Endothelial cell of umbilical vein (primary cell): ENCODE results near the gene LYSMD4. TPM values are rescaled to one million over a fixed set of nuclear protein-coding genes. Genes with fewer than 3 reads are reported as not detected.
A peak's percentile ranks its signal among the peaks of the same experiment; 100 is the strongest.

Experiments
- BruUV-seq: library from RNA; stranded (reverse); fragments of 400-500 nt; replicated peaks from 2 replicates; lab custom pipeline; 2021; lab: Mats Ljungman, UMichigan
- CTCF ChIA-PET: fragments of 300-600, 350-600 bp; sonication (Branson Sonifier 250); formaldehyde crosslinking; loops from one replicate; lab custom pipeline; 2021; ENCODE audit warnings: antibody characterized with exemption, inconsistent platforms; lab: Charles Lee
- POLR2A ChIA-PET: fragments of 300-600, 350-600 bp; sonication (Branson Sonifier 250); formaldehyde crosslinking; loops from one replicate; lab custom pipeline; 2021; ENCODE audit warnings: antibody characterized with exemption, inconsistent platforms; lab: Charles Lee
- DNase-seq: peaks from one replicate; pipeline ENCODE4 v3.0.0-alpha.2; 2011; ENCODE audit warnings: low read depth, low spot score
- FAIRE-seq: peaks from 2 replicates; lab custom pipeline; 2011; peaks lifted over from hg19 to GRCh38; lab: Jason Lieb, UNC
- H2AFZ ChIP-seq: 2 replicates; pipeline ENCODE4 v1.6.0; 2012; ENCODE audit warnings: low read depth, low read length, control low read depth, inconsistent platforms
- H3K27ac ChIP-seq: 2 replicates; pipeline ENCODE4 v1.5.1; 2011; ENCODE audit warnings: low read depth, mild to moderate bottlenecking, control low read depth, low read length, moderate library complexity; ENCODE audit not compliant: insufficient read depth
- H3K27me3 ChIP-seq, 2 experiments: 2 replicates each; pipeline versions ENCODE4 v1.6.0 to v1.6.1; 2011; ENCODE audit warnings: low read length in 2 of 2, mixed read lengths in 1 of 2; ENCODE audit not compliant: control insufficient read depth in 2 of 2, insufficient read depth in 2 of 2
- H3K36me3 ChIP-seq, 2 experiments: 2 replicates in 1 of 2; 3 replicates in 1 of 2; pipeline ENCODE4 v1.5.1; 2011; ENCODE audit warnings: low read length in 2 of 2, mild to moderate bottlenecking in 1 of 2, moderate library complexity in 1 of 2; ENCODE audit not compliant: control insufficient read depth in 2 of 2, insufficient read depth in 2 of 2; ENCODE audit errors: extremely low read depth in 1 of 2
- H3K4me1 ChIP-seq: 3 replicates; pipeline ENCODE4 v1.5.1; 2011; ENCODE audit warnings: mild to moderate bottlenecking, low read length; ENCODE audit not compliant: control insufficient read depth, insufficient read depth; ENCODE audit errors: extremely low read depth
- H3K4me2 ChIP-seq: 2 replicates; pipeline ENCODE4 v1.6.1; 2011; ENCODE audit warnings: low read length, control low read depth, mixed read lengths; ENCODE audit not compliant: insufficient read depth
- H3K4me3 ChIP-seq, 3 experiments: fragments of 200-600 bp in 1 of 3; sonication (generic), shearing (Covaris generic) in 1 of 3; replicated peaks in 1 of 3; 2 replicates each; pipeline ENCODE4 v1.5.1; 2011 to 2016; ENCODE audit warnings: control low read depth in 3 of 3, low read length in 3 of 3, mild to moderate bottlenecking in 2 of 3, inconsistent platforms in 1 of 3, low read depth in 1 of 3, moderate library complexity in 1 of 3; ENCODE audit not compliant: insufficient read depth in 1 of 3
- H3K79me2 ChIP-seq: 2 replicates; pipeline ENCODE4 v1.6.0; 2012; ENCODE audit warnings: low read length, inconsistent platforms; ENCODE audit not compliant: control insufficient read depth, insufficient read depth
- H3K9ac ChIP-seq: replicated peaks from 2 replicates; pipeline ENCODE3; 2011; ENCODE audit warnings: low read length, control low read depth; ENCODE audit not compliant: insufficient read depth; ENCODE audit errors: extremely low read depth
- H3K9me1 ChIP-seq: replicated peaks from 3 replicates; pipeline ENCODE4 v1.6.0; 2011; ENCODE audit warnings: mild to moderate bottlenecking, low read length; ENCODE audit not compliant: control insufficient read depth, insufficient read depth; ENCODE audit errors: extremely low read depth
- H3K9me3 ChIP-seq: replicated peaks from 2 replicates; pipeline ENCODE4 v1.5.1; 2012; ENCODE audit warnings: low read length, inconsistent platforms; ENCODE audit not compliant: control insufficient read depth, insufficient read depth
- H4K20me1 ChIP-seq: replicated peaks from 2 replicates; pipeline ENCODE3; 2011; ENCODE audit warnings: mild to moderate bottlenecking, low read length; ENCODE audit not compliant: control insufficient read depth, insufficient read depth; ENCODE audit errors: extremely low read depth
- CTCF ChIP-seq, 2 donors: IDR thresholded peaks; 1 replicate in 1 of 2; 2 replicates in 1 of 2; pipeline ENCODE4 v1.5.1; 2011; ENCODE audit warnings: low read length in 2 of 2, mild to moderate bottlenecking in 2 of 2, moderate library complexity in 2 of 2, control low read depth in 1 of 2, inconsistent platforms in 1 of 2, low read depth in 1 of 2; ENCODE audit not compliant: insufficient read depth in 1 of 2; ENCODE audit errors: extremely low read depth in 1 of 2
- EZH2 ChIP-seq: IDR thresholded peaks from 2 replicates; pipeline ENCODE4 v1.6.1; 2012; ENCODE audit warnings: borderline replicate concordance, low read depth, mild to moderate bottlenecking, moderate library complexity, low read length, inconsistent platforms; ENCODE audit not compliant: severe bottlenecking
- FOS ChIP-seq: IDR thresholded peaks from 2 replicates; pipeline ENCODE4 v1.6.1; 2011; ENCODE audit warnings: mild to moderate bottlenecking, low read length, moderate library complexity, borderline replicate concordance; ENCODE audit not compliant: insufficient read depth
- GATA2 ChIP-seq: IDR thresholded peaks from 2 replicates; pipeline ENCODE4 v1.7.0; 2011; ENCODE audit warnings: low read depth, mild to moderate bottlenecking, moderate library complexity, mixed read lengths, low read length; ENCODE audit not compliant: insufficient read length, insufficient read depth
- JUN ChIP-seq: IDR thresholded peaks from 2 replicates; pipeline ENCODE4 v1.6.1; 2011; ENCODE audit warnings: borderline replicate concordance, low read depth; ENCODE audit not compliant: insufficient read length, insufficient read depth
- MAX ChIP-seq: IDR thresholded peaks from 2 replicates; pipeline ENCODE4 v1.6.1; 2011; ENCODE audit not compliant: insufficient read depth, insufficient read length
- MYC ChIP-seq: IDR thresholded peaks from one replicate; pipeline ENCODE4 v1.6.1; 2011; ENCODE audit warnings: mild to moderate bottlenecking, low read depth, low read length
- POLR2A ChIP-seq: IDR thresholded peaks from 2 replicates; pipeline ENCODE4 v1.6.1; 2012; ENCODE audit warnings: low read depth, mild to moderate bottlenecking, control low read depth, low read length
- POLR2AphosphoS5 ChIP-seq: IDR thresholded peaks from 2 replicates; pipeline ENCODE4 v1.6.1; 2012; ENCODE audit warnings: low read depth, mild to moderate bottlenecking, control low read depth, low read length, moderate library complexity; ENCODE audit not compliant: insufficient read depth
- dilution Hi-C: fragments of 300-500 bp; cut with MboI; formaldehyde crosslinking; loops from one replicate; pipeline ENCODE4 v1.15.0; 2019; ENCODE audit warnings: low sequenced_read_pairs; ENCODE audit not compliant: extremely low pct_ligation_motif_present
- intact Hi-C: fragments of 100-400 bp; cut with micrococcal nuclease; formaldehyde crosslinking; loops from one replicate; pipeline ENCODE4 v1.10.0; 2022
- polyA plus RNA-seq, 4 experiments: library from polyadenylated mRNA; depleted of rRNA in 3 of 4; stranded (reverse) in 3 of 4; unstranded in 1 of 4; fragments of >200 nt; gene quantifications; 2 replicates each; pipeline versions ENCODE4 v1.2.1 to v1.2.3, GENCODE V29; 2011 to 2012; ENCODE audit warnings: missing spikeins in 1 of 4
- total RNA-seq: library from RNA; stranded (reverse); gene quantifications from 2 replicates; pipeline ENCODE4 v1.2.3, GENCODE V29; 2021

Gene LYSMD4
- total and polyA plus RNA-seq, 2 donors (not counting 3 experiments of a cell fraction or from before 2014, with no cell fraction given): 7.0 to 7.1 TPM

- CTCF ChIA-PET: no interaction called here
- intact Hi-C loops (no loop called here), dilution Hi-C loops (loop anchor here (25.0 kb wide), 1 partner anchor 433 kb away; no protein-coding TSS in a partner anchor)
- H3K36me3 ChIP-seq: no peaks in the 10 kb centered on the region
- no peaks in the 10 kb centered on the region for H3K4me1 ChIP-seq
- no peaks in the 10 kb centered on the region for H3K9me1 ChIP-seq
- no peaks in the 10 kb centered on the region for H3K27me3 ChIP-seq
- TF ChIP-seq JUN (no peak), EZH2 (no peak), CTCF (IDR thresholded peaks at IDR 0.05; ENCODE audit: extremely low read depth in 1 of 2, insufficient read depth in 1 of 2, low read depth in 1 of 2, low read length in 2 of 2) (no peak)
- POLR2A ChIA-PET: no interaction called here
- H3K9me3 ChIP-seq: no peaks in the 10 kb centered on the region
- peak; percentile 35 for FAIRE-seq
- no peak overlapping the region for H3K4me2 ChIP-seq
- no peak overlapping the region for H3K27ac ChIP-seq
- no peak overlapping the region for H3K9ac ChIP-seq
- no peak overlapping the region for H2AFZ ChIP-seq
- H4K20me1 ChIP-seq: no peaks in the 10 kb centered on the region
- no TSS peak for BruUV-seq
- H3K4me3 ChIP-seq: no peak overlapping the region
- no peaks in the 10 kb centered on the region for H3K79me2 ChIP-seq
- no peak for DNase-seq
Observed at GRCh38 chr15:99720533-99720932, 12.7 kb downstream of the LYSMD4 start.

GRCh38 chr15:99719096-99719541 lies 14.1 kb downstream of the LYSMD4 start:
- TF ChIP-seq CTCF (IDR thresholded peaks at IDR 0.05; ENCODE audit: extremely low read depth in 1 of 2, insufficient read depth in 1 of 2, low read depth in 1 of 2, low read length in 2 of 2): no peak
- no peak for TF ChIP-seq MAX
- TF ChIP-seq EZH2: no peak
- TF ChIP-seq FOS: no peak
- no peak for TF ChIP-seq POLR2A
- TF ChIP-seq GATA2: no peak
- TF ChIP-seq MYC: no peak
- TF ChIP-seq POLR2AphosphoS5: no peak
- no peak for TF ChIP-seq JUN
- no peaks in the 10 kb centered on the region for H3K9me1 ChIP-seq
- no peak for FAIRE-seq
- no peaks in the 10 kb centered on the region for H3K9me3 ChIP-seq
- ChIA-PET POLR2A (no interaction called here), CTCF (interaction anchor here (1.9 to 7.9 kb wide), 2 partner anchors 15 to 446 kb away, joined by 7 to 48 read pairs; no protein-coding TSS in a partner anchor)
- H2AFZ ChIP-seq: no peak overlapping the region
- BruUV-seq: no TSS peak
- no peak overlapping the region for H3K4me2 ChIP-seq
- no peaks in the 10 kb centered on the region for H3K36me3 ChIP-seq
- no peaks in the 10 kb centered on the region for H3K27me3 ChIP-seq
- H3K9ac ChIP-seq: no peak overlapping the region
- intact Hi-C loops (no loop called here), dilution Hi-C loops (loop anchor here (25.0 kb wide), 1 partner anchor 432 kb away; no protein-coding TSS in a partner anchor)
- H4K20me1 ChIP-seq: no peaks in the 10 kb centered on the region
- no peaks in the 10 kb centered on the region for H3K4me1 ChIP-seq
- no peak for DNase-seq
- H3K27ac ChIP-seq: no peak overlapping the region
- H3K79me2 ChIP-seq: no peaks in the 10 kb centered on the region
- H3K4me3 ChIP-seq: no peak overlapping the region
